Activated T-helper 2 cell treated with anti-CD3 and anti-CD28 coated beads, Interferon-gamma antibody, Interleukin-2, Interleukin-4, amounts not matched to agents 10 μg/mL and 5 μg/mL and 100 μg/mL, durations not matched to agents 14 hours and 24 hours and 36 hours (primary cell): ENCODE results near the gene BMPER. TPM values are rescaled to one million over a fixed set of nuclear protein-coding genes. Genes with fewer than 3 reads are reported as not detected.

Source experiments
- DNase-seq: peaks from one replicate; pipeline ENCODE4 v3.0.0; 2021; ENCODE audit warnings: low spot score
- H3K27ac Mint-ChIP-seq: one replicate; pipeline ENCODE4 v1.8.0; 2021; ENCODE audit warnings: mixed read lengths
- H3K27me3 Mint-ChIP-seq: one replicate; pipeline ENCODE4 v1.8.0; 2021; ENCODE audit warnings: low read depth, mixed read lengths
- H3K36me3 Mint-ChIP-seq: one replicate; pipeline ENCODE4 v1.8.0; 2021; ENCODE audit warnings: low read depth, mixed read lengths
- H3K4me1 Mint-ChIP-seq: one replicate; pipeline ENCODE4 v1.8.0; 2021; ENCODE audit warnings: low read depth, mixed read lengths
- H3K4me3 Mint-ChIP-seq: one replicate; pipeline ENCODE4 v1.8.0; 2021; ENCODE audit warnings: low read depth, mild to moderate bottlenecking, moderate library complexity, mixed read lengths
- H3K9me3 Mint-ChIP-seq: one replicate; pipeline ENCODE4 v1.8.0; 2021; ENCODE audit warnings: mixed read lengths
- intact Hi-C: fragments of 100-400 bp; cut with micrococcal nuclease; formaldehyde crosslinking; loops from one replicate; pipeline ENCODE4 v1.15.1; 2023
- total RNA-seq: library from RNA; stranded (reverse); gene quantifications from 2 replicates; pipeline ENCODE4 v1.2.3, GENCODE V29; 2022

Gene BMPER
- total RNA-seq, 1 donor from 2014 or later: not detected

- Mint-ChIP-seq H3K4me3 (no peak overlapping the region), H3K27ac (no peak overlapping the region), H3K9me3 (no peaks in the 10 kb centered on the region), H3K36me3 (no peaks in the 10 kb centered on the region), H3K27me3 (peaks cover 5% of the 10 kb centered on the region), H3K4me1 (no peaks in the 10 kb centered on the region)
- DNase-seq: no peak
- intact Hi-C loops: no loop called here
Measured at GRCh38 chr7:33881316-33881715, 24.0 kb upstream of the BMPER start.

DNA sequence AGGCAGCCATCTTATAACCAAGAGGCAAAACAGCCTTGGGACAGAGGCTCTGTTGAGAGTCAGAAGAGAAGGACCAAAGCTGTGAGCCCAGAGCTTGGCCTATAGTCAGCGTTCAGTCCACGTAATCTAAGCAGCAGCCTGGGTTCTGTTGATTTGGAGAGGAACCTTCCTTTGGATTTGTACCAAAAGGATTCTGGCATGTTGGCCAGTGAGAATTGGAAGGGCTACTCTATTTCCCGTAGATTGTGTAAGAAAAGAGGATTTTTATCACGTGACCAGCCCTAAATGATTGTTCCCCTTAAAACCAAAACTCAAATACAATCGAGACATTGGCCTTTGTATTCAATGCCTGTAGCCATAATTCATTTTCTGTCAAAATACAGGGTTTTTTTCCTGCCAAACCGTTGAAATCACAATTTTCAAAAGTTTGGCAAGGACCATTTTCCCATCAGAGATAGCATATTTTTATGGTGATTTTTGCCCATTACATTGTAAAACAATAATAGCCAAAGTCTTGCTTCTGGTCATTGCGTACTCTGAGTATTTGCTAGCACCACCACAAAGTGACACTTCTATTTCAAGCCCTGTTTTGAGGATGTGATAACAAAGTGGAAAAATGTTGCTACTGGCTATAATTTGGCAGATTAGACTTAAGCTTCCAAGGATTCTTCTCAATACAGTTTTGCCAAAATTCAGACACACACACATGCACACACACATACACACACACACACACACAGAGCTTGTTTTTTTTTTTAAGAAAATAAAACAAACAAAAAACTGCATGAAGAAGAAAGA lies 23.1 kb upstream of the BMPER start:
- H3K4me3 Mint-ChIP-seq: no peak overlapping the region
- DNase-seq: no peak
- H3K36me3 Mint-ChIP-seq: no peaks in the 10 kb centered on the region
- no peaks in the 10 kb centered on the region for H3K9me3 Mint-ChIP-seq
- H3K27ac Mint-ChIP-seq: no peak overlapping the region
- peaks cover 5% of the 10 kb centered on the region for H3K27me3 Mint-ChIP-seq
- H3K4me1 Mint-ChIP-seq: no peaks in the 10 kb centered on the region
- intact Hi-C loops: no loop called here

GRCh38 chr7:33882950-33883670 lies 22.2 kb upstream of the BMPER start:
- H3K4me3 Mint-ChIP-seq: no peak overlapping the region
- intact Hi-C loops: no loop called here
- no peaks in the 10 kb centered on the region for H3K36me3 Mint-ChIP-seq
- H3K27me3 Mint-ChIP-seq: peaks cover 5% of the 10 kb centered on the region
- DNase-seq: no peak
- H3K27ac Mint-ChIP-seq: no peak overlapping the region
- H3K9me3 Mint-ChIP-seq: no peaks in the 10 kb centered on the region
- no peaks in the 10 kb centered on the region for H3K4me1 Mint-ChIP-seq

- no peak overlapping the region for H3K27ac Mint-ChIP-seq
- DNase-seq: no peak
- peaks cover 3% of the 10 kb centered on the region for H3K27me3 Mint-ChIP-seq
- H3K9me3 Mint-ChIP-seq: no peaks in the 10 kb centered on the region
- intact Hi-C loops: no loop called here
- H3K36me3 Mint-ChIP-seq: no peaks in the 10 kb centered on the region
- no peaks in the 10 kb centered on the region for H3K4me1 Mint-ChIP-seq
- no peak overlapping the region for H3K4me3 Mint-ChIP-seq
Measured at GRCh38 chr7:33883671-33883965, 21.7 kb upstream of the BMPER start.

- Mint-ChIP-seq H3K27ac (no peak overlapping the region), H3K27me3 (peaks cover 3% of the 10 kb centered on the region), H3K4me1 (no peaks in the 10 kb centered on the region), H3K4me3 (no peak overlapping the region), H3K36me3 (no peaks in the 10 kb centered on the region), H3K9me3 (no peaks in the 10 kb centered on the region)
- no peak for DNase-seq
- intact Hi-C loops: no loop called here
Measured at GRCh38 chr7:33885290-33886148, 19.8 kb upstream of the BMPER start.

DNA sequence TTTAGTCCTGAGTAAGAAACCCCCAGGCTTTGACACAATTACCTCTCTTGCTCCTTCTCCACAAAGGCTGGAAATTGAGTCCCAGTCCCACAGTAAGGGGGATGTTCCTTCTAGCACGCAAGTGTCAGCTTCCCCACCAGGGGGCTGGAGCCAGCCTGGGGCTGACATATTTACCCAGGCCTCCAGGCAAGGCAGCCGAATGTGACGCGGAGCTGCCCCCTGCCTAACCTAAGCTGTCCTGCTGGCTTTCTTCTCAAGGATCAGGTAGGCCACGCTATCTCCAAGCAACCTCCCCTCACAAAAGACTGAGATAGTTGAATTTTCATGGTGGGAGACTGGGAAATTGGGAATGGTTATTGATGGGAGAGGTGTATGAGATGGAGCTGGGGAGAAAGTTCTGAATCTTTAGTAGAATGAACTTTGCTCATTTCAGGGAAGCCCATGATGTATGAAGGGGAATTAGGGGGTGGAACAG lies 19.2 kb upstream of the BMPER start:
- no peaks in the 10 kb centered on the region for H3K4me1 Mint-ChIP-seq
- intact Hi-C loops: no loop called here
- DNase-seq: no peak

GRCh38 chr7:33887266-33887975 lies 17.9 kb upstream of the BMPER start:
- Mint-ChIP-seq H3K4me1 (no peaks in the 10 kb centered on the region), H3K36me3 (no peaks in the 10 kb centered on the region), H3K4me3 (no peak overlapping the region), H3K27me3 (peaks cover 6% of the 10 kb centered on the region), H3K27ac (no peak overlapping the region), H3K9me3 (no peaks in the 10 kb centered on the region)
- no peak for DNase-seq
- intact Hi-C loops: no loop called here

More for the DNA sequence above, 19.2 kb upstream of the BMPER start:
- H3K9me3 Mint-ChIP-seq: no peaks in the 10 kb centered on the region
- peaks cover 3% of the 10 kb centered on the region for H3K27me3 Mint-ChIP-seq
- no peak overlapping the region for H3K4me3 Mint-ChIP-seq
- H3K36me3 Mint-ChIP-seq: no peaks in the 10 kb centered on the region
- H3K27ac Mint-ChIP-seq: no peak overlapping the region

- Mint-ChIP-seq H3K27ac (no peak overlapping the region), H3K4me3 (no peak overlapping the region), H3K27me3 (peaks cover 6% of the 10 kb centered on the region), H3K36me3 (no peaks in the 10 kb centered on the region), H3K9me3 (no peaks in the 10 kb centered on the region), H3K4me1 (no peaks in the 10 kb centered on the region)
- no peak for DNase-seq
- intact Hi-C loops: no loop called here
Measured at GRCh38 chr7:33888166-33888565, 17.2 kb upstream of the BMPER start.

DNA sequence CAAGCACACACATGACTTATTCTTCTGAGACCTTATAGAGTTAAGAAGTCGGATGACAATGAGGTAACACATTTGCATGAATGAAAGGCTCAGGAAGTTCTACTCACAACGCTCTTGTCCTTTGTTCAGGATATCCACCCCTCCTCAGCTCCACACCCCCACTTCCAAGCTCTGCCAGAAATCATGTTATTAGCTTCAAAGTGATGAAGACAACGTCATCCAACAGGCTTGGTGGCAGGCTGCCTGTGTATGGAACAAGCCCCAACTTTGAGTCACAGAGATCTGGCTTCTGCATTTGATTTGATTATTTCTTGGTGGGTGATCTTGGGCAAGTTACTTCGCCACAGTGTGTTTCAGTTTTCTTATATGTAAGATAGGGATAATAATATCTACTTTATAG lies 12.4 kb upstream of the BMPER start:
- Mint-ChIP-seq H3K27me3 (peaks cover 9% of the 10 kb centered on the region), H3K4me3 (no peak overlapping the region), H3K27ac (no peak overlapping the region), H3K9me3 (no peaks in the 10 kb centered on the region), H3K4me1 (peaks cover 6% of the 10 kb centered on the region), H3K36me3 (no peaks in the 10 kb centered on the region)
- DNase-seq: no peak
- intact Hi-C loops: no loop called here

GRCh38 chr7:33893377-33893776 lies 12.0 kb upstream of the BMPER start:
- Mint-ChIP-seq H3K4me3 (no peak overlapping the region), H3K9me3 (no peaks in the 10 kb centered on the region), H3K27me3 (peaks cover 9% of the 10 kb centered on the region), H3K27ac (no peak overlapping the region), H3K4me1 (peaks cover 6% of the 10 kb centered on the region), H3K36me3 (no peaks in the 10 kb centered on the region)
- no peak for DNase-seq
- intact Hi-C loops: no loop called here

GRCh38 chr7:33895025-33895804 lies 10.1 kb upstream of the BMPER start:
- Mint-ChIP-seq H3K36me3 (no peaks in the 10 kb centered on the region), H3K9me3 (no peaks in the 10 kb centered on the region), H3K4me3 (no peak overlapping the region), H3K4me1 (peaks cover 6% of the 10 kb centered on the region), H3K27ac (no peak overlapping the region), H3K27me3 (peaks cover 15% of the 10 kb centered on the region)
- intact Hi-C loops: no loop called here
- DNase-seq: peak; percentile 48

DNA sequence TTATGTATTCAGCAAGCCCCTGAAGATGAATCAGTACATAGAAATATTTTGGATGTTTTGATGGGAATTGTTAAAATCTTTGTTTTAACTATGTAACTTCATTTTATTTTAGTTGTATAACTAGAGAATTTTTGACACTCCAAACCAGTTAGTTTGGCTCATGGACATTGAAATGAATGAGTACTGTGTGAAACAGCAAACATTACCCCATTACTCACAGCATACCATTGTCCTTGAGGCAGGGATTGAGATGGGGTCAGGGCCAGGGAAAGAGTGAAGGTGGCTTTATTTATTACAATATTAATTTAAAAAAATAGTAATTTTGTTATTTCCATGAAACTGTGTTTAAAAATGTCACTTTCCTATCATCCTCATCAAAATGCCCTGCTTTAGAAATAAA lies 4.8 kb upstream of the BMPER start:
- DNase-seq: no peak
- no peaks in the 10 kb centered on the region for H3K9me3 Mint-ChIP-seq
- intact Hi-C loops: no loop called here
- H3K4me1 Mint-ChIP-seq: peaks cover 4% of the 10 kb centered on the region
- H3K4me3 Mint-ChIP-seq: no peak overlapping the region
- no peak overlapping the region for H3K27ac Mint-ChIP-seq
- no peaks in the 10 kb centered on the region for H3K36me3 Mint-ChIP-seq
- H3K27me3 Mint-ChIP-seq: peaks cover 39% of the 10 kb centered on the region
